H9 (cell line): ENCODE measurements around the gene MRPL43. TPM values are rescaled to one million over a fixed set of nuclear protein-coding genes. Genes with fewer than 3 reads are reported as not detected.

Experiments used
- DNase-seq: peaks from one replicate; pipeline ENCODE4 v3.0.0-alpha.2; 2017
- H2AFZ ChIP-seq: one replicate; pipeline ENCODE4 v1.6.1; 2013; ENCODE audit warnings: mild to moderate bottlenecking, low read length, control low read depth, moderate library complexity
- H2AK5ac ChIP-seq: 2 replicates; pipeline ENCODE4 v1.6.1; 2013; ENCODE audit warnings: low read length, control low read depth, mixed read lengths; ENCODE audit not compliant: insufficient read length
- H2BK120ac ChIP-seq: one replicate; pipeline ENCODE4 v1.6.1; 2013; ENCODE audit warnings: low read depth, mild to moderate bottlenecking, low read length, control low read depth, inconsistent platforms; ENCODE audit not compliant: poor library complexity, severe bottlenecking
- H2BK12ac ChIP-seq: 2 replicates; pipeline ENCODE4 v1.6.1; 2013; ENCODE audit warnings: low read length, control low read depth, mixed read lengths, low read depth; ENCODE audit not compliant: insufficient read length
- H2BK15ac ChIP-seq: 2 replicates; pipeline ENCODE4 v1.6.1; 2013; ENCODE audit warnings: low read depth, low read length, control low read depth
- H2BK20ac ChIP-seq: one replicate; pipeline ENCODE4 v1.6.1; 2013; ENCODE audit warnings: low read depth, mild to moderate bottlenecking, low read length, control low read depth, inconsistent platforms; ENCODE audit not compliant: poor library complexity, severe bottlenecking
- H2BK5ac ChIP-seq: 2 replicates; pipeline ENCODE4 v1.6.1; 2013; ENCODE audit warnings: low read length, control low read depth, mixed read lengths; ENCODE audit not compliant: insufficient read length
- H3K14ac ChIP-seq: 2 replicates; pipeline ENCODE4 v1.6.1; 2013; ENCODE audit warnings: low read length, control low read depth; ENCODE audit not compliant: insufficient read depth
- H3K18ac ChIP-seq: 2 replicates; pipeline ENCODE4 v1.6.1; 2013; ENCODE audit warnings: low read depth, mild to moderate bottlenecking, mixed read lengths, low read length, control low read depth; ENCODE audit not compliant: insufficient read length
- H3K23ac ChIP-seq: 2 replicates; pipeline ENCODE4 v1.6.1; 2013; ENCODE audit warnings: low read length, control low read depth, mixed read lengths, low read depth; ENCODE audit not compliant: insufficient read length
- H3K23me2 ChIP-seq: 2 replicates; pipeline ENCODE4 v1.6.1; 2013; ENCODE audit warnings: low read depth, mild to moderate bottlenecking, mixed read lengths, low read length, control low read depth; ENCODE audit not compliant: insufficient read length, poor library complexity, severe bottlenecking
- H3K27ac ChIP-seq: 2 replicates; pipeline ENCODE4 v1.5.1; 2013; ENCODE audit warnings: low read length, control low read depth, mixed read lengths, low read depth; ENCODE audit not compliant: insufficient read length
- H3K27me3 ChIP-seq: 2 replicates; pipeline ENCODE4 v1.6.1; 2013; ENCODE audit warnings: low read length, control low read depth, inconsistent platforms; ENCODE audit not compliant: insufficient read depth
- H3K4ac ChIP-seq: 2 replicates; pipeline ENCODE4 v1.6.1; 2013; ENCODE audit warnings: low read depth, mild to moderate bottlenecking, control low read depth, inconsistent platforms, low read length, moderate library complexity
- H3K4me1 ChIP-seq: 2 replicates; pipeline ENCODE4 v1.6.1; 2013; ENCODE audit warnings: low read length, control low read depth, inconsistent platforms; ENCODE audit not compliant: insufficient read depth
- H3K4me2 ChIP-seq: 2 replicates; pipeline ENCODE4 v1.6.1; 2013; ENCODE audit warnings: low read length, control low read depth, mixed read lengths; ENCODE audit not compliant: insufficient read length, insufficient read depth
- H3K56ac ChIP-seq: 2 replicates; pipeline ENCODE4 v1.6.1; 2013; ENCODE audit warnings: low read depth, mild to moderate bottlenecking, mixed read lengths, low read length, control low read depth; ENCODE audit not compliant: insufficient read length
- H3K79me1 ChIP-seq: 2 replicates; pipeline ENCODE4 v1.6.1; 2013; ENCODE audit warnings: low read depth, mild to moderate bottlenecking, moderate library complexity, low read length, control low read depth, inconsistent platforms; ENCODE audit not compliant: insufficient read depth, poor library complexity, severe bottlenecking
- H3K79me2 ChIP-seq: 2 replicates; pipeline ENCODE4 v1.6.1; 2013; ENCODE audit warnings: low read length, control low read depth, inconsistent platforms; ENCODE audit not compliant: insufficient read depth
- H3K9ac ChIP-seq: 2 replicates; pipeline ENCODE4 v1.6.1; 2013; ENCODE audit warnings: low read length, control low read depth, mixed read lengths; ENCODE audit not compliant: insufficient read length; ENCODE audit errors: extremely low read depth
- H3K9me3 ChIP-seq: one replicate; pipeline ENCODE4 v1.6.1; 2013; ENCODE audit warnings: low read depth, low read length, inconsistent platforms; ENCODE audit not compliant: control insufficient read depth
- H3T11ph ChIP-seq: one replicate; pipeline ENCODE4 v1.6.1; 2013; ENCODE audit warnings: mild to moderate bottlenecking, low read length, control low read depth, inconsistent platforms
- H4K20me1 ChIP-seq: one replicate; pipeline ENCODE4 v1.6.1; 2013; ENCODE audit not compliant: control insufficient read depth, insufficient read length, insufficient read depth
- H4K5ac ChIP-seq: 2 replicates; pipeline ENCODE4 v1.6.1; 2013; ENCODE audit warnings: low read depth, mild to moderate bottlenecking, mixed read lengths, low read length, control low read depth; ENCODE audit not compliant: insufficient read length
- H4K8ac ChIP-seq: replicated peaks from 2 replicates; pipeline ENCODE4 v1.6.1; 2013; ENCODE audit warnings: low read length, control low read depth, mixed read lengths, low read depth; ENCODE audit not compliant: insufficient read length
- H4K91ac ChIP-seq: 2 replicates; pipeline ENCODE4 v1.6.1; 2013; ENCODE audit warnings: low read depth, mild to moderate bottlenecking, moderate library complexity, mixed read lengths, low read length, control low read depth; ENCODE audit not compliant: insufficient read length
- H3K27ac Mint-ChIP-seq, 3 experiments: 2 replicates in 2 of 3; 3 replicates in 1 of 3; pipeline ENCODE4 v1.8.0; 2020 to 2021; ENCODE audit warnings: mixed read lengths in 3 of 3, mild to moderate bottlenecking in 1 of 3, moderate library complexity in 1 of 3
- H3K27me3 Mint-ChIP-seq: 2 replicates; pipeline ENCODE4 v1.8.0; 2021; ENCODE audit warnings: low read depth, mild to moderate bottlenecking, moderate library complexity, mixed read lengths
- H3K36me3 Mint-ChIP-seq, 3 experiments: 2 replicates in 2 of 3; 3 replicates in 1 of 3; pipeline ENCODE4 v1.8.0; 2020 to 2021; ENCODE audit warnings: low read depth in 3 of 3, mixed read lengths in 3 of 3; ENCODE audit not compliant: insufficient read depth in 1 of 3
- H3K4me1 Mint-ChIP-seq, 2 experiments: 2 replicates each; pipeline ENCODE4 v1.8.0; 2020; ENCODE audit warnings: mixed read lengths in 2 of 2
- H3K4me3 Mint-ChIP-seq, 2 experiments: 2 replicates in 1 of 2; 3 replicates in 1 of 2; pipeline ENCODE4 v1.8.0; 2020 to 2021; ENCODE audit warnings: mild to moderate bottlenecking in 2 of 2, mixed read lengths in 2 of 2, moderate library complexity in 1 of 2
- H3K9me3 Mint-ChIP-seq, 2 experiments: 2 replicates in 1 of 2; 3 replicates in 1 of 2; pipeline ENCODE4 v1.8.0; 2020; ENCODE audit warnings: mild to moderate bottlenecking in 2 of 2, mixed read lengths in 2 of 2, moderate library complexity in 1 of 2
- total RNA-seq: library from RNA; stranded (reverse); gene quantifications from 2 replicates; pipeline ENCODE4 v1.2.1, GENCODE V29; 2021
- TF ChIP-seq, protein P1 (sequence below): fragments of 200-600 bp; sonication (generic); conservative IDR thresholded peaks from 3 replicates; pipeline ENCODE4 v1.8.0; 2021; ENCODE audit warnings: antibody characterized with exemption, mild to moderate bottlenecking

Gene MRPL43
- total RNA-seq, 1 experiment from 2014 or later: 70.3 TPM

DNA sequence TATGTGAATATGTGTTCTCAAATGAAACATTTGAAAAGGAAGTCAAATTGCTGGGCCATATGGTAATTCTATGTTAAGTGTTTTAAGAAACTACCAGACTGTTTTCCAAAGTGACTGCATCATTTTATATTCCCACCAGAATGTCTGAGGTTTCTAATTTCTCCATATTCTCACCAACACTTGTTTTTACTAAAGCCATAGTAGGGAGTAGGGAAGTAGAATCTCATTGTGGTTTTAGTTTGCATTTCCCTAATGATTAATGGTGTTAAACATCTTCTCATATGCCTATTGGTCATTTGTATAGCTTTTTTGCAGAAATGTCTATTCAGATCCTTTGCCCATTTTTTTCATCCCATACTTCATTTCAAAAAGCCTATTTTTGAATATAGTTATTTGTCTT lies 27.0 kb downstream of the MRPL43 start:
- H3K18ac ChIP-seq: no peak overlapping the region
- no peak overlapping the region for H2BK20ac ChIP-seq
- no peaks in the 10 kb centered on the region for H3K4me1 ChIP-seq
- H4K20me1 ChIP-seq: no peaks in the 10 kb centered on the region
- no peak overlapping the region for H4K91ac ChIP-seq
- H2BK15ac ChIP-seq: no peak overlapping the region
- H2AFZ ChIP-seq: no peak overlapping the region
- Mint-ChIP-seq H3K27me3 (no peaks in the 10 kb centered on the region), H3K36me3 (peaks cover 0 to 40% (median 35%) of the 10 kb centered on the region in 3 experiments; a peak in 5 of 7 replicates), H3K4me1 (no peaks in the 10 kb centered on the region), H3K9me3 (no peaks in the 10 kb centered on the region), H3K4me3 (no peak overlapping the region), H3K27ac (no peak overlapping the region)
- TF ChIP-seq, protein P1, sequence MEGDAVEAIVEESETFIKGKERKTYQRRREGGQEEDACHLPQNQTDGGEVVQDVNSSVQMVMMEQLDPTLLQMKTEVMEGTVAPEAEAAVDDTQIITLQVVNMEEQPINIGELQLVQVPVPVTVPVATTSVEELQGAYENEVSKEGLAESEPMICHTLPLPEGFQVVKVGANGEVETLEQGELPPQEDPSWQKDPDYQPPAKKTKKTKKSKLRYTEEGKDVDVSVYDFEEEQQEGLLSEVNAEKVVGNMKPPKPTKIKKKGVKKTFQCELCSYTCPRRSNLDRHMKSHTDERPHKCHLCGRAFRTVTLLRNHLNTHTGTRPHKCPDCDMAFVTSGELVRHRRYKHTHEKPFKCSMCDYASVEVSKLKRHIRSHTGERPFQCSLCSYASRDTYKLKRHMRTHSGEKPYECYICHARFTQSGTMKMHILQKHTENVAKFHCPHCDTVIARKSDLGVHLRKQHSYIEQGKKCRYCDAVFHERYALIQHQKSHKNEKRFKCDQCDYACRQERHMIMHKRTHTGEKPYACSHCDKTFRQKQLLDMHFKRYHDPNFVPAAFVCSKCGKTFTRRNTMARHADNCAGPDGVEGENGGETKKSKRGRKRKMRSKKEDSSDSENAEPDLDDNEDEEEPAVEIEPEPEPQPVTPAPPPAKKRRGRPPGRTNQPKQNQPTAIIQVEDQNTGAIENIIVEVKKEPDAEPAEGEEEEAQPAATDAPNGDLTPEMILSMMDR: no peak
- no peak overlapping the region for H2AK5ac ChIP-seq
- H3K4ac ChIP-seq: no peak overlapping the region
- no peaks in the 10 kb centered on the region for H3K23me2 ChIP-seq
- H4K8ac ChIP-seq: no peak overlapping the region
- H3T11ph ChIP-seq: no peak overlapping the region
- no peak overlapping the region for H2BK5ac ChIP-seq
- H3K56ac ChIP-seq: no peak overlapping the region
- no peak overlapping the region for H2BK12ac ChIP-seq
- H3K4me2 ChIP-seq: no peak overlapping the region
- H2BK120ac ChIP-seq: no peak overlapping the region
- no peak overlapping the region for H3K14ac ChIP-seq
- no peaks in the 10 kb centered on the region for H3K79me2 ChIP-seq
- DNase-seq: no peak
- H3K9me3 ChIP-seq: no peaks in the 10 kb centered on the region
- H3K9ac ChIP-seq: no peak overlapping the region
- no peaks in the 10 kb centered on the region for H3K79me1 ChIP-seq
- H3K27me3 ChIP-seq: no peaks in the 10 kb centered on the region
- no peak overlapping the region for H3K27ac ChIP-seq
- H4K5ac ChIP-seq: no peak overlapping the region
- H3K23ac ChIP-seq: no peak overlapping the region
